Panc1 (cell line): ENCODE measurements around the gene ACSM6. TPM values are rescaled to one million over a fixed set of nuclear protein-coding genes. Genes with fewer than 3 reads are reported as not detected.

Experiments used
- ATAC-seq: fragments of 200-7000 bp; cut with Tn5 transposase; 2 replicates; pipeline ENCODE4 v1.9.1; 2020; ENCODE audit warnings: mild to moderate bottlenecking, moderate library complexity
- BruUV-seq: library from RNA; stranded (reverse); fragments of 400-500 nt; replicated peaks from 2 replicates; lab custom pipeline; 2021; lab: Mats Ljungman, UMichigan
- CTCF ChIA-PET: fragments of 300-600 bp; sonication (Branson Sonifier 250); formaldehyde crosslinking; loops from one replicate; lab custom pipeline; 2022; ENCODE audit warnings: antibody characterized with exemption; lab: Charles Lee
- POLR2A ChIA-PET: fragments of 300-600 bp; sonication (Branson Sonifier 250); formaldehyde crosslinking; loops from one replicate; lab custom pipeline; 2022; ENCODE audit warnings: antibody characterized with exemption; lab: Charles Lee
- DNase-seq: peaks from one replicate; pipeline ENCODE4 v3.0.0-alpha.2; 2010; ENCODE audit warnings: low read depth, low spot score
- H3K27ac ChIP-seq: 2 replicates; pipeline ENCODE4 v1.5.1; 2011; ENCODE audit warnings: mild to moderate bottlenecking, low read length, inconsistent platforms
- H3K27me3 ChIP-seq: fragments of 200-500 bp; sonication (Bioruptor generic); 2 replicates; pipeline ENCODE4 v1.6.0; 2014; ENCODE audit warnings: low read length, inconsistent platforms; ENCODE audit not compliant: control insufficient read depth, insufficient read depth
- H3K36me3 ChIP-seq: fragments of 200-500 bp; sonication (Bioruptor generic); 2 replicates; pipeline ENCODE4 v1.5.1; 2014; ENCODE audit warnings: inconsistent platforms, mild to moderate bottlenecking, low read length, moderate library complexity; ENCODE audit not compliant: control insufficient read depth, insufficient read depth
- H3K4me1 ChIP-seq: 2 replicates; pipeline ENCODE4 v1.5.1; 2011; ENCODE audit warnings: inconsistent platforms, mild to moderate bottlenecking, low read length, moderate library complexity; ENCODE audit not compliant: control insufficient read depth, insufficient read depth
- H3K4me3 ChIP-seq, 2 experiments: 2 replicates each; pipeline ENCODE4 v1.5.1; 2011 to 2012; ENCODE audit warnings: low read depth in 2 of 2, low read length in 2 of 2, mild to moderate bottlenecking in 2 of 2, inconsistent platforms in 1 of 2, moderate library complexity in 1 of 2
- H3K9me3 ChIP-seq: fragments of 200-500 bp; sonication (Bioruptor generic); 2 replicates; pipeline ENCODE4 v1.5.1; 2014; ENCODE audit warnings: low read depth, mild to moderate bottlenecking, inconsistent platforms, low read length, moderate library complexity; ENCODE audit not compliant: control insufficient read depth, insufficient read depth
- POLR2AphosphoS5 ChIP-seq: IDR thresholded peaks from 2 replicates; pipeline ENCODE4 v1.6.1; 2012; ENCODE audit warnings: mild to moderate bottlenecking, low read depth, low read length, moderate library complexity
- SIN3A ChIP-seq: IDR thresholded peaks from 2 replicates; pipeline ENCODE4 v1.6.1; 2012; ENCODE audit warnings: low read depth, mild to moderate bottlenecking, low read length, moderate library complexity, borderline replicate concordance; ENCODE audit not compliant: insufficient read depth
- TCF7L2 ChIP-seq: IDR thresholded peaks from 2 replicates; pipeline ENCODE4 v1.6.1; 2011; ENCODE audit warnings: mild to moderate bottlenecking, low read depth, low read length, inconsistent platforms
- in situ Hi-C: cut with HindIII; loops from 2 replicates; pipeline ENCODE4 v1.10.0; 2016; ENCODE audit warnings: low sequenced_read_pairs, low pct_unique_long_range_greater_than_20kb
- intact Hi-C: fragments of 100-400 bp; cut with micrococcal nuclease; formaldehyde crosslinking; loops from one replicate; pipeline ENCODE4 v1.10.0; 2022; ENCODE audit not compliant: unreplicated experiment
- total RNA-seq: library from RNA; stranded (reverse); gene quantifications from one replicate; pipeline ENCODE4 v1.2.1, GENCODE V29; 2021; ENCODE audit not compliant: unreplicated experiment
- TF ChIP-seq, protein P1 (sequence below): fragments of 450-650 bp; IDR thresholded peaks from 2 replicates; pipeline ENCODE4 v1.5.1; 2017; ENCODE audit warnings: mild to moderate bottlenecking
- TF ChIP-seq, protein P2 (sequence below), 2 experiments: IDR thresholded peaks; 2 replicates each; pipeline ENCODE4 v1.6.1; 2011 to 2012; ENCODE audit warnings: low read depth in 2 of 2, control low read depth in 1 of 2, low read length in 1 of 2, mild to moderate bottlenecking in 1 of 2, moderate library complexity in 1 of 2; ENCODE audit not compliant: insufficient read depth in 1 of 2

The ACSM6 gene
- total RNA-seq, 1 experiment from 2014 or later: not detected

DNA sequence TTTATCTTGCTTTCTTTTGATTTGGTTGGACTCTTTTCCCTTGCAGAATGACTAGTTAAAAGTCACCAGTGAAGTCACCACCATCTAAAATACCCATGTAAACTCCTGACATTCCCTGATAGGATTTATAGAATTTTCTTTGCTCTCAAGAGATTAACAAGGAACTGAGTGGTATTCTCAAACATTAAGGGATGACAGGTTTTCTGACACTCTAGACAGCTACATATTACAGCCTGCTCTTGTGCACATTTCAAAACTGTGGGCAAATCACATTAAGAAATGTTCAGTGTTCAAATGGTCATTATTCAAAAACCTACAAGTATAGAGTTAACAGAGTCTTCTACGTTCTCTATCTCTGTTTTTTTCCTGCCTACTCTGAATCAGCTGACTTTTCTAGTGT is 15.8 kb upstream of the ACSM6 start:
- Histone ChIP-seq H3K27ac (no peak overlapping the region), H3K36me3 (no peaks in the 10 kb centered on the region), H3K9me3 (no peaks in the 10 kb centered on the region), H3K27me3 (peaks cover 5% of the 10 kb centered on the region; the same call in 1 of the 2 replicates), H3K4me1 (peaks cover 3% of the 10 kb centered on the region; the same call in 1 of the 2 replicates), H3K4me3 (no peak overlapping the region)
- no TSS peak for BruUV-seq
- intact Hi-C loops: loop anchor here (10.0 kb wide), 1 partner anchor 213 kb away; no protein-coding TSS in a partner anchor
- ATAC-seq (no peak), DNase-seq (no peak)
- in situ Hi-C loops: no loop called here
- TF ChIP-seq, protein P1, sequence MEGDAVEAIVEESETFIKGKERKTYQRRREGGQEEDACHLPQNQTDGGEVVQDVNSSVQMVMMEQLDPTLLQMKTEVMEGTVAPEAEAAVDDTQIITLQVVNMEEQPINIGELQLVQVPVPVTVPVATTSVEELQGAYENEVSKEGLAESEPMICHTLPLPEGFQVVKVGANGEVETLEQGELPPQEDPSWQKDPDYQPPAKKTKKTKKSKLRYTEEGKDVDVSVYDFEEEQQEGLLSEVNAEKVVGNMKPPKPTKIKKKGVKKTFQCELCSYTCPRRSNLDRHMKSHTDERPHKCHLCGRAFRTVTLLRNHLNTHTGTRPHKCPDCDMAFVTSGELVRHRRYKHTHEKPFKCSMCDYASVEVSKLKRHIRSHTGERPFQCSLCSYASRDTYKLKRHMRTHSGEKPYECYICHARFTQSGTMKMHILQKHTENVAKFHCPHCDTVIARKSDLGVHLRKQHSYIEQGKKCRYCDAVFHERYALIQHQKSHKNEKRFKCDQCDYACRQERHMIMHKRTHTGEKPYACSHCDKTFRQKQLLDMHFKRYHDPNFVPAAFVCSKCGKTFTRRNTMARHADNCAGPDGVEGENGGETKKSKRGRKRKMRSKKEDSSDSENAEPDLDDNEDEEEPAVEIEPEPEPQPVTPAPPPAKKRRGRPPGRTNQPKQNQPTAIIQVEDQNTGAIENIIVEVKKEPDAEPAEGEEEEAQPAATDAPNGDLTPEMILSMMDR: no peak
- no peak for TF ChIP-seq TCF7L2
- TF ChIP-seq, protein P2, sequence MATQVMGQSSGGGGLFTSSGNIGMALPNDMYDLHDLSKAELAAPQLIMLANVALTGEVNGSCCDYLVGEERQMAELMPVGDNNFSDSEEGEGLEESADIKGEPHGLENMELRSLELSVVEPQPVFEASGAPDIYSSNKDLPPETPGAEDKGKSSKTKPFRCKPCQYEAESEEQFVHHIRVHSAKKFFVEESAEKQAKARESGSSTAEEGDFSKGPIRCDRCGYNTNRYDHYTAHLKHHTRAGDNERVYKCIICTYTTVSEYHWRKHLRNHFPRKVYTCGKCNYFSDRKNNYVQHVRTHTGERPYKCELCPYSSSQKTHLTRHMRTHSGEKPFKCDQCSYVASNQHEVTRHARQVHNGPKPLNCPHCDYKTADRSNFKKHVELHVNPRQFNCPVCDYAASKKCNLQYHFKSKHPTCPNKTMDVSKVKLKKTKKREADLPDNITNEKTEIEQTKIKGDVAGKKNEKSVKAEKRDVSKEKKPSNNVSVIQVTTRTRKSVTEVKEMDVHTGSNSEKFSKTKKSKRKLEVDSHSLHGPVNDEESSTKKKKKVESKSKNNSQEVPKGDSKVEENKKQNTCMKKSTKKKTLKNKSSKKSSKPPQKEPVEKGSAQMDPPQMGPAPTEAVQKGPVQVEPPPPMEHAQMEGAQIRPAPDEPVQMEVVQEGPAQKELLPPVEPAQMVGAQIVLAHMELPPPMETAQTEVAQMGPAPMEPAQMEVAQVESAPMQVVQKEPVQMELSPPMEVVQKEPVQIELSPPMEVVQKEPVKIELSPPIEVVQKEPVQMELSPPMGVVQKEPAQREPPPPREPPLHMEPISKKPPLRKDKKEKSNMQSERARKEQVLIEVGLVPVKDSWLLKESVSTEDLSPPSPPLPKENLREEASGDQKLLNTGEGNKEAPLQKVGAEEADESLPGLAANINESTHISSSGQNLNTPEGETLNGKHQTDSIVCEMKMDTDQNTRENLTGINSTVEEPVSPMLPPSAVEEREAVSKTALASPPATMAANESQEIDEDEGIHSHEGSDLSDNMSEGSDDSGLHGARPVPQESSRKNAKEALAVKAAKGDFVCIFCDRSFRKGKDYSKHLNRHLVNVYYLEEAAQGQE (IDR thresholded peaks at IDR 0.05; ENCODE audit: insufficient read depth in 1 of 2, low read depth in 2 of 2, low read length in 1 of 2): no peak
- POLR2A ChIA-PET: no interaction called here
- CTCF ChIA-PET: no interaction called here

DNA sequence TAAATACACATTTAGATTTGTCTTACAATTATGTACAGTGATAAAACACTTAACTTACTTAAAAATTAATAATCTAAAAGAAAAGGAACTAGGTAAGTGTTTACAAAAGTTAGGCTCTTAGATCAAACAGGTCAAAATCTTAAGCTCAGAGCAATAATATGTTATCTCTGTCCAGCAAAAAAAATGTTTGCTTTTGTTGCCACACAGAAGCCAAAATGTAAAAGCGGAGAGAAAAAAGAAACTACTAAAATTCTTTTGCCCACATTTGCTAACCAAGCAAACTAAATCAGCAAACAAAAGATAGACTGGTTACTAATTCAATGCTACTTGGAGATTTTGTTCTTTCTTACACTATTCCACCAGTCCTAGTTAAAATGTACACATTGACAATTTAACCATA is 15.2 kb upstream of the ACSM6 start:
- CTCF ChIA-PET: no interaction called here
- intact Hi-C loops: loop anchor here (10.0 kb wide), 1 partner anchor 214 kb away; no protein-coding TSS in a partner anchor
- DNase-seq (no peak), ATAC-seq (no peak)
- BruUV-seq: no TSS peak
- Histone ChIP-seq H3K36me3 (no peaks in the 10 kb centered on the region), H3K4me3 (no peak overlapping the region), H3K27ac (no peak overlapping the region), H3K4me1 (peaks cover 3% of the 10 kb centered on the region; the same call in 1 of the 2 replicates), H3K9me3 (no peaks in the 10 kb centered on the region), H3K27me3 (peaks cover 5% of the 10 kb centered on the region; the same call in 1 of the 2 replicates)
- in situ Hi-C loops: no loop called here
- TF ChIP-seq, protein P2 (IDR thresholded peaks at IDR 0.05; ENCODE audit: insufficient read depth in 1 of 2, low read depth in 2 of 2, low read length in 1 of 2): no peak
- TF ChIP-seq TCF7L2: no peak
- TF ChIP-seq POLR2AphosphoS5: no peak
- TF ChIP-seq SIN3A: no peak
- TF ChIP-seq, protein P1: no peak
- POLR2A ChIA-PET: no interaction called here
